GM23338 (cell line): Measurements from ENCODE around the gene FRAT2. TPM values are rescaled to one million over a fixed set of nuclear protein-coding genes. Genes with fewer than 3 reads are reported as not detected.

ENCODE experiments used
- ATAC-seq: fragments of 200-7000 bp; cut with Tn5 transposase; 3 replicates; pipeline ENCODE4 v1.9.1; 2020
- DNase-seq: peaks from one replicate; pipeline ENCODE4 v3.0.0-alpha.2; 2015; ENCODE audit warnings: low spot score
- H2AFZ ChIP-seq: fragments of 200-600 bp; sonication (generic); 2 replicates; pipeline ENCODE4 v1.8.0; 2016; ENCODE audit warnings: antibody characterized with exemption, mild to moderate bottlenecking, moderate library complexity
- H3F3A ChIP-seq: fragments of 200-600 bp; sonication (generic); replicated peaks from 2 replicates; pipeline ENCODE4 v1.8.0; 2017; ENCODE audit warnings: antibody characterized with exemption, mixed run types, low read depth
- H3K27ac ChIP-seq: fragments of 200-600 bp; sonication (generic); 2 replicates; pipeline ENCODE4 v1.6.1; 2016; ENCODE audit warnings: low read depth
- H3K27me3 ChIP-seq: fragments of 200-600 bp; sonication (generic); 2 replicates; pipeline ENCODE4 v1.8.0; 2016; ENCODE audit warnings: mild to moderate bottlenecking, mixed run types, moderate library complexity; ENCODE audit not compliant: insufficient read depth
- H3K36me3 ChIP-seq: fragments of 200-600 bp; sonication (generic); 2 replicates; pipeline ENCODE4 v1.8.0; 2016; ENCODE audit warnings: mild to moderate bottlenecking; ENCODE audit not compliant: insufficient read depth
- H3K4me1 ChIP-seq: fragments of 200-600 bp; sonication (generic); 2 replicates; pipeline ENCODE4 v1.8.0; 2016; ENCODE audit warnings: mild to moderate bottlenecking, moderate library complexity; ENCODE audit not compliant: insufficient read depth
- H3K4me2 ChIP-seq: fragments of 200-600 bp; sonication (generic); 2 replicates; pipeline ENCODE4 v1.7.1; 2017; ENCODE audit warnings: mixed run types
- H3K4me3 ChIP-seq: fragments of 200-600 bp; sonication (generic); 2 replicates; pipeline ENCODE4 v1.6.1; 2016; ENCODE audit warnings: mixed run types
- H3K79me2 ChIP-seq: fragments of 200-600 bp; sonication (generic); replicated peaks from 2 replicates; pipeline ENCODE4 v1.8.0; 2017; ENCODE audit warnings: mild to moderate bottlenecking; ENCODE audit not compliant: insufficient read depth
- H3K9me2 ChIP-seq: fragments of 200-600 bp; sonication (generic); 2 replicates; pipeline ENCODE4 v1.8.0; 2017; ENCODE audit not compliant: insufficient read depth
- H4K20me1 ChIP-seq: fragments of 200-600 bp; sonication (generic); replicated peaks from 2 replicates; pipeline ENCODE4 v1.8.0; 2017; ENCODE audit warnings: mild to moderate bottlenecking; ENCODE audit not compliant: insufficient read depth
- H3K27ac Mint-ChIP-seq: 2 replicates; pipeline ENCODE4 v1.8.0; 2020; ENCODE audit warnings: inconsistent platforms, mild to moderate bottlenecking, moderate library complexity, mixed read lengths
- H3K27me3 Mint-ChIP-seq: 3 replicates; pipeline ENCODE4 v1.8.0; 2022; ENCODE audit warnings: low read depth, mild to moderate bottlenecking, moderate library complexity, mixed read lengths, inconsistent platforms; ENCODE audit not compliant: insufficient read depth, poor library complexity
- H3K36me3 Mint-ChIP-seq: 3 replicates; pipeline ENCODE4 v1.8.0; 2021; ENCODE audit warnings: low read depth, mild to moderate bottlenecking, inconsistent platforms, moderate library complexity, mixed read lengths
- H3K4me1 Mint-ChIP-seq: 3 replicates; pipeline ENCODE4 v1.8.0; 2020; ENCODE audit warnings: mild to moderate bottlenecking, inconsistent platforms, mixed read lengths
- H3K4me3 Mint-ChIP-seq: 3 replicates; pipeline ENCODE4 v1.8.0; 2021; ENCODE audit warnings: moderate library complexity, mild to moderate bottlenecking, inconsistent platforms, mixed read lengths
- H3K9me3 Mint-ChIP-seq: 3 replicates; pipeline ENCODE4 v1.8.0; 2020; ENCODE audit warnings: moderate library complexity, mild to moderate bottlenecking, inconsistent platforms, mixed read lengths
- CREB1 ChIP-seq: fragments of 250-450 bp; sonication (Bioruptor Pico); IDR thresholded peaks from 2 replicates; pipeline ENCODE4 v1.5.0; 2020; ENCODE audit warnings: low read depth, mild to moderate bottlenecking, moderate library complexity
- CTCF ChIP-seq, 2 experiments: fragments of 200-600 bp in 1 of 2; sonication (generic) in 1 of 2; conservative IDR thresholded peaks; 2 replicates each; pipeline versions ENCODE4 v1.5.1 to v1.6.1; 2016 to 2017; ENCODE audit warnings: antibody characterized with exemption in 2 of 2, low read depth in 2 of 2, mild to moderate bottlenecking in 2 of 2, moderate library complexity in 1 of 2
- ETS1 ChIP-seq: IDR thresholded peaks from 2 replicates; pipeline ENCODE4 v1.6.1; 2016; ENCODE audit warnings: antibody characterized with exemption
- EZH2 ChIP-seq: fragments of 200-600 bp; sonication (generic); IDR thresholded peaks from one replicate; pipeline ENCODE4 v1.8.0; 2017; ENCODE audit warnings: antibody characterized with exemption, mild to moderate bottlenecking, low read depth; ENCODE audit not compliant: unreplicated experiment
- EZH2phosphoT487 ChIP-seq: fragments of 200-600 bp; sonication (generic); IDR thresholded peaks from one replicate; pipeline ENCODE4 v1.8.1; 2018; ENCODE audit warnings: antibody characterized with exemption; ENCODE audit not compliant: unreplicated experiment
- JUNB ChIP-seq: IDR thresholded peaks from one replicate; pipeline ENCODE4 v1.6.1; 2016; ENCODE audit warnings: antibody characterized with exemption; ENCODE audit not compliant: unreplicated experiment
- NANOG ChIP-seq: IDR thresholded peaks from 2 replicates; pipeline ENCODE4 v1.6.1; 2016; ENCODE audit warnings: antibody characterized with exemption, borderline replicate concordance
- POLR2AphosphoS5 ChIP-seq: IDR thresholded peaks from 2 replicates; pipeline ENCODE4 v1.6.1; 2016; ENCODE audit warnings: antibody characterized with exemption, low read depth
- REST ChIP-seq: IDR thresholded peaks from one replicate; pipeline ENCODE4 v1.6.1; 2018; ENCODE audit warnings: antibody characterized with exemption; ENCODE audit not compliant: unreplicated experiment
- STAT1 ChIP-seq: IDR thresholded peaks from one replicate; pipeline ENCODE4 v1.6.1; 2016; ENCODE audit warnings: antibody characterized with exemption; ENCODE audit not compliant: unreplicated experiment
- ZNF114 ChIP-seq: fragments of 250-450 bp; sonication (Bioruptor Pico); IDR thresholded peaks from 2 replicates; pipeline ENCODE4 v1.5.0; 2020; ENCODE audit warnings: mild to moderate bottlenecking, moderate library complexity
- ZNF331 ChIP-seq: fragments of 250-450 bp; sonication (Bioruptor Pico); IDR thresholded peaks from 2 replicates; pipeline ENCODE4 v1.5.0; 2020; ENCODE audit warnings: low read depth, mild to moderate bottlenecking, moderate library complexity
- ZNF462 ChIP-seq: fragments of 250-450 bp; sonication (Bioruptor Pico); IDR thresholded peaks from 2 replicates; pipeline ENCODE4 v1.5.0; 2020; ENCODE audit warnings: mild to moderate bottlenecking, moderate library complexity
- polyA plus RNA-seq: library from polyadenylated mRNA; unstranded; fragments of >200 nt; fragmentation: Nextera tagmentation; extraction: Ambion mirVana; gene quantifications from 2 replicates; pipeline ENCODE4 v1.2.1, GENCODE V29; 2016
- total RNA-seq: library from RNA; depleted of rRNA; stranded (reverse); fragments of >200 nt; shearing (Covaris generic); gene quantifications from 2 replicates; pipeline ENCODE4 v1.2.3, GENCODE V29; 2014

Gene FRAT2
- total and polyA plus RNA-seq, 2 experiments from 2014 or later, result 24.5 to 109 TPM

- Mint-ChIP-seq H3K36me3 (peaks cover 63% of the 10 kb centered on the region), H3K27ac (peak overlapping the region; percentile 82; the same call in 1 of the 2 replicates), H3K9me3 (no peaks in the 10 kb centered on the region), H3K4me3 (no peak overlapping the region), H3K4me1 (no peaks in the 10 kb centered on the region), H3K27me3 (peaks cover 11% of the 10 kb centered on the region)
- H2AFZ ChIP-seq, result no peak overlapping the region
- TF ChIP-seq EZH2 (no peak), POLR2AphosphoS5 (no peak), ZNF331 (CRISPR knock-in tag) (no peak), JUNB (no peak), ZNF462 (CRISPR knock-in tag) (no peak), CTCF (conservative IDR thresholded peaks at IDR 0.05; ENCODE audit: low read depth in 2 of 2) (no peak), NANOG (no peak), ETS1 (no peak), REST (no peak), STAT1 (no peak), ZNF114 (CRISPR knock-in tag) (no peak), EZH2phosphoT487 (no peak), CREB1 (no peak)
- H3K27me3 ChIP-seq, result no peaks in the 10 kb centered on the region
- no peaks in the 10 kb centered on the region for H3K79me2 ChIP-seq
- H3K4me1 ChIP-seq, result no peaks in the 10 kb centered on the region
- H3F3A ChIP-seq, result no peaks in the 10 kb centered on the region
- peaks cover 22% of the 10 kb centered on the region for H3K36me3 ChIP-seq
- no peaks in the 10 kb centered on the region for H3K9me2 ChIP-seq
- DNase-seq, result no peak
- H3K4me3 ChIP-seq, result no peak overlapping the region
- no peaks in the 10 kb centered on the region; the same call in 1 of the 2 replicates for H4K20me1 ChIP-seq
- no peak overlapping the region for H3K27ac ChIP-seq
- ATAC-seq, result no peak
- H3K4me2 ChIP-seq, result no peak overlapping the region
These were observed 41.9 kb upstream of the FRAT2 start for GRCh38 chr10:97376413-97376812.
